Heart right ventricle (tissue), 16 donors: ENCODE measurements around the gene PSAPL1. TPM values are rescaled to one million over a fixed set of nuclear protein-coding genes. Genes with fewer than 3 reads are reported as not detected.

Experiments
- ATAC-seq, 8 donors: fragments of 200-7000 bp; cut with Tn5 transposase; one replicate each; pipeline ENCODE4 v1.9.1; 2020; ENCODE audit warnings: mild to moderate bottlenecking in 8 of 8, moderate library complexity in 8 of 8, moderate number of reproducible peaks in 1 of 8
- DNase-seq, 2 donors: peaks; one replicate each; pipeline ENCODE4 v3.0.0-alpha.2; 2020
- H3K27ac ChIP-seq, 10 donors: fragments of 200-600 bp; sonication (generic) in 2 of 10; one replicate each; pipeline versions ENCODE4 v1.5.0 to v1.8.0; 2020 to 2022; ENCODE audit warnings: mild to moderate bottlenecking in 3 of 10
- H3K27me3 ChIP-seq, 7 donors: fragments of 200-600 bp; one replicate each; pipeline ENCODE4 v1.8.0; 2021 to 2022; ENCODE audit warnings: mild to moderate bottlenecking in 2 of 7
- H3K36me3 ChIP-seq, 9 donors: fragments of 200-600 bp; sonication (generic) in 1 of 9; one replicate each; pipeline versions ENCODE4 v1.5.0 to v1.8.0; 2020 to 2022; ENCODE audit warnings: mild to moderate bottlenecking in 2 of 9
- H3K4me1 ChIP-seq, 9 donors: fragments of 200-600 bp; sonication (generic) in 1 of 9; one replicate each; pipeline versions ENCODE4 v1.5.0 to v1.8.0; 2020 to 2022; ENCODE audit warnings: mild to moderate bottlenecking in 4 of 9
- H3K4me3 ChIP-seq, 10 donors: fragments of 200-600 bp; sonication (generic) in 2 of 10; one replicate each; pipeline versions ENCODE4 v1.5.0 to v1.8.0; 2020 to 2022; ENCODE audit warnings: mild to moderate bottlenecking in 7 of 10, moderate library complexity in 2 of 10
- H3K9me3 ChIP-seq, 11 donors: fragments of 200-600 bp in 10 of 11; sonication (generic) in 2 of 11; one replicate each; pipeline versions ENCODE4 v1.5.0 to v1.8.0; 2013 to 2022; ENCODE audit warnings: mild to moderate bottlenecking in 2 of 11, control low read depth in 1 of 11, moderate library complexity in 1 of 11
- WGBS, 2 donors: extraction: QIAGEN DNeasy Blood & Tissue Kit; methylation state at CpG; one replicate each; pipeline ENCODE4 v1.1.7; 2013; ENCODE audit warnings: inconsistent platforms in 1 of 2; 5-methylcytosine and 5-hydroxymethylcytosine counted together
- intact Hi-C, 10 donors: fragments of 100-400 bp; cut with DNase I; formaldehyde crosslinking; loops; one replicate each; pipeline versions ENCODE4 v1.11.1 to v1.14.2; 2022
- polyA plus RNA-seq, 2 donors: library from polyadenylated mRNA; stranded (reverse); fragments of 200-250 nt; gene quantifications; one replicate each; pipeline ENCODE4 v1.2.3, GENCODE V29; 2013
- total RNA-seq, 10 donors: library from RNA; stranded (reverse); fragmentation: NEBNext Ultra II Directional in 3 of 10; extraction: Animal tissue kit (Norgen Biotek cat#: 25700) in 3 of 10; gene quantifications; one replicate each; pipeline versions ENCODE4 v1.2.1 to v1.2.4, GENCODE V29; 2021 to 2023
- TF ChIP-seq, protein P1 (sequence below), 9 donors: fragments of 200-600 bp; sonication (generic) in 2 of 9; IDR thresholded peaks; one replicate each; pipeline versions ENCODE4 v1.5.0 to v1.8.0; 2021 to 2022; ENCODE audit warnings: antibody characterized with exemption in 9 of 9, mild to moderate bottlenecking in 5 of 9, moderate library complexity in 1 of 9
- donor health status: Arrhythmogenic right ventricular cardiomyopathy.
- donor health status: ischemic (EF 13 %, LVEDD 7.1; RV severe dilation, severe dysfunction).
- donor health status: healthy with polysubstance abuse.
- donor health status: DM: no; HTN: yes; CAD: no.
- donor health status: DM: no; HTN: no; CAD: no.
- donor health status: ischemic (EF 25% LVEDD 6.9; RV normal size, moderate dysfunction).
- donor health status: ischemic (EF 25% LVEDD 5.7; RV mildly dilated, moderate dysfunction).
- donor health status: healthy.
- donor health status: DM: yes; HTN: yes; CAD: no.
- donor health status: Ischemic cardiomyopathy.
- donor health status: ischemic (EF 35%, LVEDD 5.7; RV mildly dilated, moderate dysfunction).
- donor health status: nonischemic (EF 11% LVEDD 7.7; RV severe dilation, severe dysfunction).
- donor health status: DM: yes; HTN: yes; CAD: no.
- donor health status: PGD.
- donor health status: ischemic (EF 29% LVEDD 5.4; RV normal size, mild dysfunction).
- donor health status: nonischemic (EF 23%, LVEDD 6.1; RV moderate dilation, normal function).

The PSAPL1 gene
- total and polyA plus RNA-seq, 12 donors = 0.05 TPM; not detected in 11

DNA sequence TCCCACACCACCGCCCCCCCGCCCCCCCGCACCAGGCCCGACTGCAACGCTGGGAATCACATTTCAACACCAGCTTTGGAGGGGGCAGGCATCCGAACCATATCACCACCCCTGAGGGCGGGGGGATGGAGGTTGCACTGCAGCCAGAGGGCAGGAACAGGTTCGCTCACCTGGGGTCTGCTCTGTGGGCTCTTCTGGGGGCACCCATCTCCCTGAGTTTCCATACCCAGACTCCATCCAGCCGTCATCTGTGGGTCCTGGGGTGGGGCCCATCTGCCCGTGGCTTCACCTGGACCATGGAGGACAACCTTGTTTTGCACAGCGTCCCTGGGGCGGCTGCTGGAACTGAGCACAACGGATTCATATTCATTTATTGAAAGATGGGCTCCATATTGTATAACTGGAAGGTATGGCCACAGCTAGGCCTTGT, 6.9 kb downstream of the PSAPL1 start:
- DNase-seq = no peak
- WGBS, 2 donors = 72 to 77% methylated on average over 13 of the region's 13 CpGs
- no peak overlapping the region for H3K4me3 ChIP-seq
- H3K27ac ChIP-seq = no peak overlapping the region
- no peaks in the 10 kb centered on the region for H3K4me1 ChIP-seq
- no peaks in the 10 kb centered on the region for H3K9me3 ChIP-seq
- no peaks in the 10 kb centered on the region for H3K27me3 ChIP-seq
- H3K36me3 ChIP-seq = no peaks in the 10 kb centered on the region
- TF ChIP-seq, protein P1, sequence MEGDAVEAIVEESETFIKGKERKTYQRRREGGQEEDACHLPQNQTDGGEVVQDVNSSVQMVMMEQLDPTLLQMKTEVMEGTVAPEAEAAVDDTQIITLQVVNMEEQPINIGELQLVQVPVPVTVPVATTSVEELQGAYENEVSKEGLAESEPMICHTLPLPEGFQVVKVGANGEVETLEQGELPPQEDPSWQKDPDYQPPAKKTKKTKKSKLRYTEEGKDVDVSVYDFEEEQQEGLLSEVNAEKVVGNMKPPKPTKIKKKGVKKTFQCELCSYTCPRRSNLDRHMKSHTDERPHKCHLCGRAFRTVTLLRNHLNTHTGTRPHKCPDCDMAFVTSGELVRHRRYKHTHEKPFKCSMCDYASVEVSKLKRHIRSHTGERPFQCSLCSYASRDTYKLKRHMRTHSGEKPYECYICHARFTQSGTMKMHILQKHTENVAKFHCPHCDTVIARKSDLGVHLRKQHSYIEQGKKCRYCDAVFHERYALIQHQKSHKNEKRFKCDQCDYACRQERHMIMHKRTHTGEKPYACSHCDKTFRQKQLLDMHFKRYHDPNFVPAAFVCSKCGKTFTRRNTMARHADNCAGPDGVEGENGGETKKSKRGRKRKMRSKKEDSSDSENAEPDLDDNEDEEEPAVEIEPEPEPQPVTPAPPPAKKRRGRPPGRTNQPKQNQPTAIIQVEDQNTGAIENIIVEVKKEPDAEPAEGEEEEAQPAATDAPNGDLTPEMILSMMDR (IDR thresholded peaks at IDR 0.05) = no peak
- intact Hi-C loops = no loop called here
- no peak for ATAC-seq

DNA sequence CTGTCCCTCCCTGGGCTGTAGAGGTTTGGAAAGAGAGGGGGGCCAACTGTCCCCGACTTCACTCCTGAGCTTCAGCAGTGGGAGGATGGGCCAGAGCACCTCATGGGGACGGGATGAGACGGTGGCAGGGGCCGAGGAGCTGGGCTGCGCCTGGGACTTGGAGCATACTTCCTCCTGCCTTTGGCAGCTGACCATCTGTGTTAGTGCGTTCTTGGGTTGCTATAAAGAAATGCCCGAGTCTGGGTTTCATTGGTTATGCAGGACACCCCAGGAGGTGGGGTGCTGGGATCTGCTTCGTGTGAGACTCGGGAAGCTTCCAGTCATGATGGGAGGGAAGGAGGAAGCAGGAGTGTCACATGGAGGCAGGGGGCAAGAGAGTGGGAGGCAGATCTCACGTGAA, 7.4 kb downstream of the PSAPL1 start:
- intact Hi-C loops = no loop called here
- H3K27me3 ChIP-seq = no peaks in the 10 kb centered on the region
- H3K4me1 ChIP-seq = no peaks in the 10 kb centered on the region
- no peak overlapping the region for H3K27ac ChIP-seq
- ATAC-seq (no peak), DNase-seq (no peak)
- 67 to 70% methylated on average over 10 of the region's 10 CpGs for WGBS, 2 donors
- TF ChIP-seq, protein P1 (IDR thresholded peaks at IDR 0.05) = no peak
- no peaks in the 10 kb centered on the region for H3K9me3 ChIP-seq
- H3K4me3 ChIP-seq = no peak overlapping the region
- H3K36me3 ChIP-seq = no peaks in the 10 kb centered on the region

DNA sequence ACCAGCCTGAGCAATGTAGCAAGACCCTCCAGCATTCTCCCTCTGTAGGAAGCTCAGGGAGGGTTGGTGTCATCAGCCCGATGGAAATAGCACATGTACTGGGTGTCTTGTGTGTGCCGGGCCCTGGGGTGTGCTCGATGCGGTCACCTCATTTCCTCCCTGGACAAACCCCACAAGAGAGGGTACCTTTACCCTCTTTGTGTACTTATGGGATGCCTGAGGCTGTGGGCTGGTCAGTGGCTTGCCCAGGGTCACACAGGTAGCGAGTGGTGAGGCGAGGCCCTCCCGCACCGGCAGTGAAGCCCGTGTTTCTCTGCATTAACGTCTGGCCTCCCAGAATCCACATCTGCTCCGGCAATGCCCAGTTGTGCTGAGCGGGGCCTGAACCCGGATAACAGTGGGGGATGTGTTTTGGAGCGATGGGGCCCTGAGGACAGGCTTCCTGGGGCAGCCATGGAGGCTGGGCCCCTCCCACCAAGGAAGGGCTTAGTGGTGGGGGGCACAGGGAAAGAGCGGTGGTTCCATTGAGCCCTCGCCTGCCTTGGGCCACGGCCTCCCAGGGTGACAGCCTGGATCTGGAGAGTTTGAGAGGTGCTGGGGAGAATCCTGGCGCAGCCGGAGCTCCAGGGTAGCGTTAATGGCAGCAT, 8.1 kb downstream of the PSAPL1 start:
- ATAC-seq (no peak), DNase-seq (no peak)
- Histone ChIP-seq H3K27ac (no peak overlapping the region), H3K4me3 (no peak overlapping the region), H3K27me3 (no peaks in the 10 kb centered on the region), H3K36me3 (no peaks in the 10 kb centered on the region), H3K9me3 (no peaks in the 10 kb centered on the region), H3K4me1 (no peaks in the 10 kb centered on the region)
- TF ChIP-seq, protein P1 (IDR thresholded peaks at IDR 0.05) = no peak
- WGBS, 2 donors = 87 to 91% methylated on average over 20 of the region's 20 CpGs
- intact Hi-C loops = no loop called here

DNA sequence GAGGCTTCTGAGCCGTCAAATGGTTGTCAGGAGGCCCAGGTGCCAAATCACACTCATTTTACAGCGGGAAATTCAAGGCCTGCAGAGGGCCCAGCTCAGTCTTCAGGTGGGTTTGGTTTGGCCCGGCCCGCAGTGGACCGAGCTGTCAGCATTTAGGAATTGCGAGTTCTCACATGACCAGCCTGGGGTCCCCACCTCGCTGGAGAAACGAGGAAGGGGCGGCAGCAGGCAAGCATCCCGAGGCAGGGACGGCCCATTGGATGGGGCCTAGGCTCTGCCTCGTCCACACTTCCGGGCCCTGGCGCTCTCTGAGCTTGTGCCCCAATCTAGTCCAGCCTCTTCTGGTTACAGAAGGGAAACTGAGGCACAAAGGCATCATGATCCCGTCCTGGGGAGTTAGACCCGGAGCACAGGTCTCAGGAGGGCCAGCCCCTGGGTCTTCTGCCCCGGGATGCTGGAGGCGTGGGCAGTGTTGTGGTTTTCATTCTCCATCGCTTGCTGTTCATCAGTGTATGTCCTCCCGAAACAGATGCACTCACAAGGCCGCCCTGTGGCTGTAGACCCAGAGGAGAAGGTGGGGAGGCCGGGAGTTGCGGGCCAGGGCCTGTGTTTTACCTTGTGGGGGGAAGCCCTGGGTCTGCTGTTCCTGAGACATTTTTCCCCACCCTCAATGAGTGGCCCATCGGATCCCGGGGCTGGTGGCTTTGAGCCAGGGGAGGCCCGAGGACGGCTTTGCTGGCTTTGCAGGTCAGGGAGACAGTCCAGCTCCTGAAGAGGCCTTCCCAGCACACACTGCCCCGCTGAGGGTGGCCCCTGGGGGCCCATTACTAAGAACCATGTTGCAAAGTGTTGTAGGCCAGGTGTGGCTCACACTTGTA, 8.9 kb downstream of the PSAPL1 start:
- Histone ChIP-seq H3K36me3 (no peaks in the 10 kb centered on the region), H3K4me1 (no peaks in the 10 kb centered on the region), H3K27me3 (no peaks in the 10 kb centered on the region), H3K9me3 (no peaks in the 10 kb centered on the region), H3K27ac (no peak overlapping the region), H3K4me3 (no peak overlapping the region)
- TF ChIP-seq, protein P1 (IDR thresholded peaks at IDR 0.05) = no peak
- no peak for ATAC-seq
- DNase-seq = no peak
- 89 to 90% methylated on average over 28 of the region's 28 CpGs for WGBS, 2 donors
- intact Hi-C loops = no loop called here
